ENCODE measurements around the gene DLG5.
A peak's percentile ranks its signal among the peaks of the same experiment; 100 is the strongest.

DLG5 gene

GRCh38 chr10:77974396-77975074 is 48.0 kb upstream of the DLG5 start:
- ATAC-seq (ENCODE audit: insufficient read depth, low read depth) (no peak), DNase-seq (no peak)
- Histone ChIP-seq H3K9ac (ENCODE audit: low read depth, low read length) (no peak overlapping the region), H3K27ac (ENCODE audit: low read length) (no peak overlapping the region), H3K4me3 (ENCODE audit: low read depth in 1 of 2, low read length in 2 of 2) (no peak overlapping the region), H3K36me3 (ENCODE audit: insufficient read depth, low read length) (peaks cover 38% of the 10 kb centered on the region), H3K9me3 (ENCODE audit: insufficient read depth, low read length, severe bottlenecking) (no peaks in the 10 kb centered on the region), H3K4me2 (ENCODE audit: insufficient read depth, low read length) (no peak overlapping the region), H3K27me3 (ENCODE audit: insufficient read depth, low read length, poor library complexity) (no peaks in the 10 kb centered on the region), H3K79me2 (ENCODE audit: insufficient read depth, low read length) (no peaks in the 10 kb centered on the region), H2AFZ (ENCODE audit: low read depth, low read length) (no peak overlapping the region), H4K20me1 (ENCODE audit: insufficient read depth, low read length) (no peaks in the 10 kb centered on the region), H3K4me1 (ENCODE audit: insufficient read depth, low read length) (peaks cover 9% of the 10 kb centered on the region)
- TF ChIP-seq CTCF (IDR thresholded peaks at IDR 0.05; ENCODE audit: borderline replicate concordance, extremely low read depth, low read length, poor library complexity, severe bottlenecking) (peak; percentile 39), EZH2 (IDR thresholded peaks at IDR 0.05; ENCODE audit: borderline replicate concordance, low read depth, low read length, severe bottlenecking) (no peak)

DNA sequence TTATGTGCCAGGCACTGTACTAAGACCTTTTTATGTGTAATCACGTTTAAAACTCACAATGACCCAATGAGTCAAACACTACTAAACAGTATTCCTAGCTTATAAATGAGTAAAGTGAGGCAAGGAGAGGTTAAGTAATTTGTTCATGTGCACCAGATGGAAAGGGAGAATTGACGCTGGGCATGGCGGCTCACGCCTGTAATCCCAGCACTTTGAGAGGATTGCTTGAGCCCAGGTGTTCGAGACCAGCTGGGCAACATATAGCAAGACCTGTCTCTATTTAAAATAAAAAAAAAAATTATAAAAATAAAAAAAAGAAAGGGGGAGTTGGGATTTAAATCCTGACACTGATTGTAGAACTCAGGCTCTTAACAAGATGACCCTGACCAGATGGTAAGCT is 46.7 kb upstream of the DLG5 start:
- H3K4me3 ChIP-seq (ENCODE audit: low read depth in 1 of 2, low read length in 2 of 2) = no peak overlapping the region
- no peak overlapping the region for H2AFZ ChIP-seq (ENCODE audit: low read depth, low read length)
- H3K27ac ChIP-seq (ENCODE audit: low read length) = no peak overlapping the region
- DNase-seq (no peak), ATAC-seq (ENCODE audit: insufficient read depth, low read depth) (no peak)
- H3K27me3 ChIP-seq (ENCODE audit: insufficient read depth, low read length, poor library complexity) = no peaks in the 10 kb centered on the region
- H3K4me2 ChIP-seq (ENCODE audit: insufficient read depth, low read length) = no peak overlapping the region
- peaks cover 29% of the 10 kb centered on the region for H3K36me3 ChIP-seq (ENCODE audit: insufficient read depth, low read length)
- H3K9ac ChIP-seq (ENCODE audit: low read depth, low read length) = no peak overlapping the region
- no peaks in the 10 kb centered on the region for H4K20me1 ChIP-seq (ENCODE audit: insufficient read depth, low read length)
- H3K79me2 ChIP-seq (ENCODE audit: insufficient read depth, low read length) = no peaks in the 10 kb centered on the region
- no peak for TF ChIP-seq CTCF (IDR thresholded peaks at IDR 0.05; ENCODE audit: borderline replicate concordance, extremely low read depth, low read length, poor library complexity, severe bottlenecking)
- TF ChIP-seq EZH2 (IDR thresholded peaks at IDR 0.05; ENCODE audit: borderline replicate concordance, low read depth, low read length, severe bottlenecking) = no peak
- no peaks in the 10 kb centered on the region for H3K9me3 ChIP-seq (ENCODE audit: insufficient read depth, low read length, severe bottlenecking)
- H3K4me1 ChIP-seq (ENCODE audit: insufficient read depth, low read length) = peaks cover 9% of the 10 kb centered on the region

- Histone ChIP-seq H3K4me2 (ENCODE audit: insufficient read depth, low read length) (no peak overlapping the region), H3K27me3 (ENCODE audit: insufficient read depth, low read length, poor library complexity) (no peaks in the 10 kb centered on the region), H3K79me2 (ENCODE audit: insufficient read depth, low read length) (no peaks in the 10 kb centered on the region), H4K20me1 (ENCODE audit: insufficient read depth, low read length) (no peaks in the 10 kb centered on the region), H3K4me1 (ENCODE audit: insufficient read depth, low read length) (peaks cover 9% of the 10 kb centered on the region), H3K9me3 (ENCODE audit: insufficient read depth, low read length, severe bottlenecking) (no peaks in the 10 kb centered on the region), H3K4me3 (ENCODE audit: low read depth in 1 of 2, low read length in 2 of 2) (no peak overlapping the region), H3K27ac (ENCODE audit: low read length) (no peak overlapping the region), H3K9ac (ENCODE audit: low read depth, low read length) (no peak overlapping the region), H3K36me3 (ENCODE audit: insufficient read depth, low read length) (peaks cover 18% of the 10 kb centered on the region), H2AFZ (ENCODE audit: low read depth, low read length) (no peak overlapping the region)
- DNase-seq = no peak
- TF ChIP-seq CTCF (IDR thresholded peaks at IDR 0.05; ENCODE audit: borderline replicate concordance, extremely low read depth, low read length, poor library complexity, severe bottlenecking) (no peak), EZH2 (IDR thresholded peaks at IDR 0.05; ENCODE audit: borderline replicate concordance, low read depth, low read length, severe bottlenecking) (no peak)
- ATAC-seq (ENCODE audit: insufficient read depth, low read depth) = no peak
These were observed 45.6 kb upstream of the DLG5 start for GRCh38 chr10:77972148-77972547.
